ENCODE results near the gene ARIH2. TPM values are rescaled to one million over a fixed set of nuclear protein-coding genes. Genes with fewer than 3 reads are reported as not detected.

ARIH2 gene
- polyA plus RNA-seq, 1 donor = 63.2 TPM

DNA sequence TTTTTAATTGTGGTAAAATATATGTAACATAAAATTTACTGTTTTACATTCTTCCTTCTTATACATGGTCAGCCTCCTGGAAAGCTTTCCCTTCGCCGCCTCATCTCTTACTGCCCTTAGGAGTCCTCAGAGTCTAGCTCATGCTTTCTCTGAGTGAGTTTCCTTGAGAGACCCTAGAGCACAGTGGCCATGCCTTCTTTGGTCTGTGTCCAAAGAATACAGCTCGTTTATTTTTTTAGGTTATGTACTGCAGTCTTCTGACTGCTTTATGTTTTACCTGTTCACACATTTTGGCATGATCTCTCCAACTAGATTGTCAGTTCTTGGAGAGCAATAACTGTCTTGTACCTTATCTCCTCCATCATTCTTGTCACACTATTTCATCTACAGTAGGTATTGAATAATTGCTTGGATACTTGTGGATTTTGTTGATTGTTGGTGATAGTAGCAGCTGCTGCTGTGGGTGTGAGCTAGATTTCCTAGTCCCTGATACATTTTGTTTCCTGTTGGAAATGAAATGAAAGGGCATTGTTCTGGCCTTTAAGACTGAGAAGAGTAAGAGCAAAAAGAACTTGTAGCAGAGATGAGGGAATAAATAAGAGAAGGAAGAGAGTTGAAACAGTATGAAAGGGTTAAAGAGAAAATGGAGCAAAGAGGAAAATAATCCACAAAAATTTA, 10.9 kb downstream of the ARIH2 start:
- DNase-seq (ENCODE audit: low read depth) = no peak

DNA sequence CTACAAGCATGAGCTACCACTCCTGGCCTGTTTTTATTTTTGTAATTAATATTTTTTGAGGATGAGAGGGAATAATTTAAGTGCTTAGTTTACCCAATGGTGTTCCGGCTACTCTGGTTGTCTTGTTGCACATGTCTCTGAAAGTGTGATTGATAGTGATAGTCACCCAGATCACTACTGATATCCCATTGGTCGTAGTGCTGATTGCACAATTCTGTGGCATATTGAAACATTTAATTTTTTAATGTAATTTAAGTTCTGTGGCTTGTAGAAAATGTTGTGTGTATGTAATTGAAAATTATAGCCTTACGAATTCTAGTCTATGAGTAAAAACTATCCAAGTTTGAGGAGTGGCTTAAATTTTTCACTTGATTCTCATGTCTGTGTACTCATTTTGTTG, 11.9 kb downstream of the ARIH2 start:
- DNase-seq (ENCODE audit: low read depth) = no peak

DNA sequence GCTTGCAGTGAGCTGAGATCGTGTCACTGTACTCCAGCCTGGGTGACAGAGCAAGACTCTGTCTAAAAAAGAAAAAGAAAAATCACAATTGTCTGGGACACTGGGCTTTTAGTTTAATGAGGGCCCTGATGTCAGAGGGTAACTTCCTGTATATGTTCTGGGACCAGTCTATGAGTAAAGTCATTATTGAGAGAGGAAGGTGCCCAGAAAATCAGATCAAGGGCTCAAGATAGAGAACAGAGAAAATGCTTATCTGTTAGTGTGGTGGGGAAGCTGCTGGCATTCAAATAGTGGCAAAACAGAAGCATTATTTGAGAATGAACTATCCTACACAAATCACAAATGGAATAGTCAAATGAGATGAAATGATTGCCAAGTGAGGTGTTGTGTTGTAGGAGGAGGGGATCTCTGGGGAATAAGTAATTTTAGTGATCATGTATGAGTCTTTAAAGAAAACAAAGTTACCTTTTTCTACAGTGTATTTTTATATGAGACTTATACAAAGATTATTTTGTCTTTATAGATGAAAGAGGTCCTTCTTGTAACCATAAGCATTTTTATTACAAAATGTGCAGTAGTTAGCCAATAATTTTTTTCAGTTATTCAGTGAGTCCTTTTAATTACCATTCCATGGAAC, 13.4 kb downstream of the ARIH2 start:
- no peak for DNase-seq (ENCODE audit: low read depth)

DNA sequence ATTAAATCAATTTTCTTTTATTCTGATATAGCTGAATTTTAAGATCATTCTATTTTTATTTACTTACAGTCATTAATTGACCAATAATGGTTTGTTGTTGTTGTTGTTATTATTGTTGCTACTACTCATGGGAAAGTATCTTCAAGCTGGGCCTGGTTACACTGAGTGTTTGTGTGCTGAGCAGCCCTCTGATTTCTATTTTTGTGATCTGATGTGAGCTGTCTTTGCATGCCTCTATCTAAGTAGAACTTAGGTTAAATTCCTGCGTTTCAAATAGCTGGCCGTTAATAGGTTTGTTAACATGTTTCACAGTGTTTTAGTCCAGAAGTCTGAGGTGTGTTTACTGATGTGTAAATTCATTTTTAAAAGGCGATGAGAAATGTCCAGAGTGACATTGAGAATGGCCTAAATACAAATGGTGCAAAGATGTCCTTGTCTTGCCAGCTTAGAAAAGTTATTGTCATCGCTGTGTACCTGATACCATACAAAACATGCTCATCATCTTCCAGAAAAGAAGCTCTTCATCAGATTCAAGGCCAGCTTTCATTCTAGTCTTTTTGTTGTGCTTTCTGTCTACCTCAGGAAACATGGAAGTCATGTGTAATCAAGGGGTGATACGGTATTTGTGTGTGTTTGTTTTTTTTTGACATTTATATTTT, 15.8 kb downstream of the ARIH2 start:
- no peak for DNase-seq (ENCODE audit: low read depth)

DNA sequence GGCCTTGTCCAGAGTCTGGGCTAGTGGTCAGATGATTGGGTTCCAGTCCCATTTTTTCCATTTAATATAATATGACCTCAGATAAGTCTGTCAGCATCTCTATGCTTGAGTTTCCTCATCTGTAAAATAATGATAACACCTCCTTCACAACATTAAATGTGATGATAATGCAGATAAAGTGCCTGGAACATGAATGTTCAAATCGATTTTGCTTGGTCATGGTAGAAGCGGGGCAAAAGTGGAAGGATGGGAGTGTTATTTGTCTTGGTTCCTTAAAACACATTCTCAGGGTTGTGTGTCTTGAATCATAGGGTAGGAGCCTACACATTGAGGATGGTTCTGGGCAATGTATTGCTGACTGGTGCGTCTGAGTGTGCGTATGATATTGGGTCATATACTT, 16.9 kb downstream of the ARIH2 start:
- no peak for DNase-seq (ENCODE audit: low read depth)

DNA sequence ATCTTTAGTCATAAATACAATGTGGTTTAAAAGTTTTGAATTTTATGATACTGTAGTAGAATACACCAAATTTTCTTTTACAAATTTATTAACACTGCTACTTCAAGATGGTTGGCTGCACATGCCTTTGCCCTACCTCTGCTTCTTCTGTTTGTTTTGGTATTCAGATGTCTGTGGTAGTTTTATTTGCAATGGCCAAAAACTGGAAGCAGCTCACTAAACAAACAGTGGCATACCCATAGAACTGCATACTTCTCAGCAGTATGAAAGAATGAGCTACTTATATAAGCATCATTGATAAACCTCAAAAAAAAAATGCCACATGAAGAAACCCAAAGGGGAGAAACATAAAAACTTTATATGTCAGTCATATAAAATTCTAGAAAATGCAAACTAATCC, 19.5 kb downstream of the ARIH2 start:
- no peak for DNase-seq (ENCODE audit: low read depth)

DNA sequence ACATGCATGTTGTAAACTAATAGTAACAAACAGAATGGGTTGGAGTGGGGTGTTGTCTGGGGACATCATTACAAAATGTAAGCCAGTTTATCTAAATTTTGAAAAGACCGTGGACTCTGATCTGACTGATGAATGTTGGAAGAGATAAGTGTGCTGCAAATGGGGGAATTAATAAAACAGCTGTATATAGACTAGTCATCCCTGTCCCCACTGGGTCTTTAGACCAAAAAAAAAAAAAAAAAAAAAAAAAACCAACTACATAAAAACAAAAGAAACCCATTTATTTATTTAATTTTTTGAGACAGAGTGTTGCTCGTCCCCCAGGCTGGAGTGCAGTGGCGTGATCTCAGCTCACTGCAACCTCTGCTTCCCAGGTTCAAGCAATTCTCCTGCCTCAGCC, 20.0 kb downstream of the ARIH2 start:
- DNase-seq (ENCODE audit: low read depth) = no peak

DNA sequence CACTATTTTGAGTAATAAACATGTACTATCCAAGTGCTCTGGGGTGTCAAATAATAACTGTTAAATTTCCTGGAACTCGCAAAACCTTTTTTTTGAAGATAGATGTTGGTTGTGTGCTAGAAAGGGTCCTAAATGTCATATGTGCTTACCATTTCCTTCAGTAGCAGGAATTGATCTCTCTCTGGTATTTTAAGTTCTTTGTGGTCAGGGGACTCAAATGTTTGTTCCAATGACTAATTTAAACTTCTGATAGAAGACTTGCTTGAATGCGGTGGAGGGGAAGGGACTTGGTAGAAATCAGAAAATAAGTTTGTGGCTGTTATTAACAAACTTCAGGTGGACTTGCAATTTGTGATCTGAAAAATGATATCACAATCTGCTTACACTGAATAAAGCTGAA, 26.8 kb downstream of the ARIH2 start:
- DNase-seq (ENCODE audit: low read depth) = no peak

DNA sequence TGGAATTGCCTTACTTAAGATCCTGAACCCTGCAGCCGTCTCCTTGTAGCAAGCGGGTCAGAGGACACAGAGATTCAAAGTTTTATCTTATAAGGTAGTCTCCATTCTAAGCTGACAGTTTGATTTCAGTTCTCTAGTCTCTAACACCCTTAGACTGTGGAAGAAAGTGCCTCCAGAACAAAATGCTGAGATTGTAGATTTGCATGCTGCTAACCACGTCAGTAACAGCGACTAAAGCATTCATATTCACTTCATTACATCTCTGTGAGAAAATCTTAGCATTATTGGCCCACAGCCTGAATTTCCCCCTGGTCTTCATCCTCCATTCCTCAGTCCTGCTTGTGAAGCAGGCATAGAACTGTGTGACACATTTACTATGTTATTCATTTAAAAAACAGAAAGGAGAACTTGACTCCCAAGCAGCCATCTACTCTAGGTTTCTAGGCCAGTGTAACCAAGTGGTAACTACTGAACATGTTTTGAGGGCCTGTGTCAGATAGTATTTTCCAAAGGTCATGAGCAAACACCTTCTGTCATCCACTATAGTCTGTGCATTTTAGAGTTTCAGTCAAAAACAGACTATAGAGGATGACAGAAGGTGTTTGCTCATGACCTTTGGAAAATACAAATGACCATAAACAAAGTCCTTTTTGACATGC, 27.4 kb downstream of the ARIH2 start:
- no peak for DNase-seq (ENCODE audit: low read depth)

DNA sequence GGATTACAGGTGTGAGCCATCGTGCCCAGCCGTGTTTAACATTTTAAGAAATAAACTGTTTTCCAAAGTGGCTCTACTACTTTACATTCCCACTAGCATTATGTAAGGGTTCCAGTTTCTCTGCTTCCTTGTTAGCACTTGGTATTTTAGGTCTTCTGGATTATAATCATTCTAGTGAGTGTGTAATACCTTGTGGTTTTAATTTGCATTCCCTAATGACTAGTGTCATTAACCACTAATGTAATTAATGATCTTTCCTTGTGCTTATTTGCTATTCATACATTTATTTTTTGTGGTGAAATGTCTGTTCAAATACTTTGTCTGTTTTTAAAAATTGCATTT, 30.7 kb downstream of the ARIH2 start:
- no peak for DNase-seq (ENCODE audit: low read depth)

DNA sequence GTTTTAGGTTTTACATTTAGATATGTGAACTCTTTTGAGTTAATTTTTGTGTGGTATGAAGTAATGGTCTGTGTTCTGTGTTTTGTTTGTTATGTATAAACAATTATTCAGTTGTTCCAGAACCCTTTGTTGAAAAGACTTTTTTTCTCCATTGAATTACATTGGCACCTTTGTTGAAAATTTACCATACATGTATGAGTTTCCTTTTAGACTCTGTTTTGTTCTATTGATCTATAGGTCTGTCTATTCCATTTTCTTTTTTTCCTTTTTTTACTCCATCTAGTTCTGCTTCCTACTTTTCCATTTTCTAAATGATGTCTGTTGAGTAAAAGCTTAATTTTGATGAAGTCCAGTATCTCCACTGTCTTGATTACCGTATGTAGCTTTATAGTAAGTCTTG, 31.4 kb downstream of the ARIH2 start:
- DNase-seq (ENCODE audit: low read depth) = no peak

DNA sequence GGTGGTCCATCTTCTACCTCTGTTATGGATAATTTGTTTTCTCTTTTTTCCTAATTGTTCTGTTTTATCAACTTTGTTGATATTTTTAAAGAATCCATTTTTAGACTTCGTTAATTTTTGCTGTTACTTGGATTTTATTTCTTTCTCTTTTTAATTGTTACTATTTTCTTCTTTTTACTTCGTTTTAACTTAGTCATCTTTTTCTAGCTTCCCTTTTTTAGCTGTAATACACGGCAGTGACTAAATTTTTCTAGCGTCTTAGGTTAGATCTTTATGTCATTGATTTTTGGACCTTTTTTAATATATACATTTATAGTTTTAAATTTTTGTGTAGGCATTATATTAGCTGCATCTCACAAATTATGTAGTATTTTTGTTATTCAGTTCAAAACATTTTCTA, 33.1 kb downstream of the ARIH2 start:
- no peak for DNase-seq (ENCODE audit: low read depth)

DNA sequence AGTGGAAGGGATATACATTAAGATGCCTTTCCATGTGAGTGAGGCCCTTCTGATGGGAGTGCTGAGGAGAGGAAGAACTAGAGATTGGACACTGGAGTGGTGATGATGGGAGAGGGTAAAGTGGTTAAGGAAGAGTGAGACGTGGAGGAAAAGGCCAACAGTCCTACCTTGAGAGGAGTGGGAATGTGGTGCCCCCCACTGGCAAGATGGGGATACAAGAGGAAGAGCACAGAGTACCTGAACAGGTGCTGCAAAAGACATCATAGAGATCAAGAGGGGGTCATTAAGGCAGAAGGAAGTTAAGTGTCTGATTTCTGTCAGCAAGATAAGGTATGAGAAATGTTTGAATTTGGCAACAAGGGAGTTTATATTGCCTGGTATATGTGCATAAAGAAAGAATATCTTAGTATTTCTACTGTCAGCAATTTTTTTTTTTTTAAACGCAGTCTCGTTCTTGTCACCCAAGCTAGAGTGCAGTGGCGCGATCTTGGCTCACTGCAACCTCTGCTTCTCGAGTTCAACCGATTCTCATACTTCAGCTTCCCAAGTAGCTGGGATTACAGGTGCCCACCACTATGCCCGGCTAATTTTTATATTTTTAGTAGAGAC, 34.0 kb downstream of the ARIH2 start:
- DNase-seq (ENCODE audit: low read depth) = no peak

DNA sequence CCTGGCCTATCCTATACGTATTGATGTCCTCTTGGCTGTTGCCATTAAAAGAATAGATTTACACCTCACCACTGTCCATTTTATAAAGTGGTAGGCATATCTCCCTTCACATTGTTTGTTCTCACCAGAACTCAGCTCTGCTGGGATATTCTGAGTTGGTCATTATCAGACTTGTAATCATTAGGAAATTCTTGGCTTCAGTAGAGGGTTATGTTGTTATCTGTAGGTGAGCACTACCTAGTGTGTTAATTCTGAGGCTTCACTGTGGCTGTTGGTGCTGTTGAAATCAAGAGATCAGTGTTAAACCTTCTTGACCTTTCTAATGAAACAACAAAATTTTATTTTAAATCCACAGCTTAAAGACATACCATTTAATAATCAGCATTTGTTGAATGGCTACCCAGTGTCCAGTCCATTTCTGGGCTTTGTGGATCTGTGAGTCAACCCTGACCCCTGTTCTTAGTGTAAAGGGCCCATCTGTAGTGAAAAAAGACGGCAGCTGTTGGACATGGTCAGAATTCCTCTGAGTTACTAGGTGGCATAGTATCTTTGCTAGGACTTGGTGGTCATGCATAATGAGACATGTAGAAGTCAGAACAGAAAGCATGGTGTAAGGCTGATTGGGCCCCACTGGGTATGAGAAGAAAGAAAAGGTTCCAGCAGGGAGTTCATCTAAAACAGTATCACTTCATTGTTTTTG, 38.5 kb downstream of the ARIH2 start:
- DNase-seq (ENCODE audit: low read depth) = no peak

DNA sequence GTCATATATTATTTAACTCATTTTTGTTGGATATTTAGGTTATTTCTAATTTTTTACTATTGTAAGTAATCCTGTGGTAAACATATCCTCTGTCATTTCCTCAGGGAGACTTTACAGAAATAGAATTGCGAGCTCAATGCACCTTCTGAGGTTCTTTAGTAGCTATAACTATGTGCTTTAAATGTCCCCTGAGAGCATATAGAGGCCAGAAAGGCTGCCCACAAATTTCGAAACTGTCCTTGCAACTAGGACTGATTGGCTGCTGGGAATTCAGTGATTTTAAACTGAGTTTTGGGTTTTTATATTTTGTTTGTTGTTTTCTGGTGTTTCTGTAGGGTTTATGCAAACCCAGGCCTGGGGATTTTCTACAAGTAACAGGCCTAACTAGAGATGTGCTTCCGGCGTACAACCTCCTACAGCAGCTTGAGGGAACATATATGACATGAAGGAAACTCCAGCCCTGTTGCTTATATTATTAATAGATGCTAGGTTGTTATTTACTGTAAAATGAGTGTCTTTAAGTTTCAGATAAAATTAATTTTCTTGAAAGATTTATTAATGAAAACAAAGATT, 42.3 kb downstream of the ARIH2 start:
- DNase-seq (ENCODE audit: low read depth) = no peak

DNA sequence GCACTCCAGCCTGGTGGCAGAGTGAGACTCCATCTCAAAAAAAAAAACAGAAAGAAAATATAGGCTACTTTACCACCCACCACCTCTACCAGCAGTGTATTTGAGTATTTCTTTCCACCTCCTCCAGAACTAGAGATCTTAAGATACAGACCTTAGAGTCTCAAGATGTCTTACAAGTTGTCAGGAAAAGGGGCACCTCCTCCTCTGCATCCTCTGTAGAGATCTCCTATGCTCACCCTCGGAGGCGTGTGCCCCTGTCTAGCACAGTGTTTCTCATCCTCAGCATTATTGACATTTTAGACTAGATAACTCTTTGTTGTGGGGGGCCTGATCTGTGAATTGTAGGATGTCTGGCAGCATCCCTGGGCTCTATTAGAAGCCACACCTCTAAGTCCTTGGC, 43.7 kb downstream of the ARIH2 start:
- no peak for DNase-seq (ENCODE audit: low read depth)

DNA sequence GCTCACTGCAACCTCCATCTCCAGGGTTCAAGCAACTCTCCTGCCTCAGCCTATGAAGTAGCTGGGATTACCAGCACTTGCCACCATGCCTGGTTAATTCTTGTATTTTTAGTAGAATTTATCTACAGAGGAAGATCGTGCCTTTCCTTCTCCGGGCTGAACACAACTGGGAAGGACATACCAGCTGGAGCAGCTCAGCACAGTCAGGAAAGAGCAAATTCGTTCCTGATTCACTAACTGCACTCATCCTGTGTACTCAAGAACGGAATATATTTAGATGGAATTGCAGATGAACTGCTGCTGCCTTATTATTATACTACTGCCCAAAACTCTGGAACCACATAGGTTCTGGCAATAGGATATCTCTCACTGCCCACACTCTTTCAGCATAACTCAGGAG, 44.3 kb downstream of the ARIH2 start:
- DNase-seq (ENCODE audit: low read depth) = no peak

DNA sequence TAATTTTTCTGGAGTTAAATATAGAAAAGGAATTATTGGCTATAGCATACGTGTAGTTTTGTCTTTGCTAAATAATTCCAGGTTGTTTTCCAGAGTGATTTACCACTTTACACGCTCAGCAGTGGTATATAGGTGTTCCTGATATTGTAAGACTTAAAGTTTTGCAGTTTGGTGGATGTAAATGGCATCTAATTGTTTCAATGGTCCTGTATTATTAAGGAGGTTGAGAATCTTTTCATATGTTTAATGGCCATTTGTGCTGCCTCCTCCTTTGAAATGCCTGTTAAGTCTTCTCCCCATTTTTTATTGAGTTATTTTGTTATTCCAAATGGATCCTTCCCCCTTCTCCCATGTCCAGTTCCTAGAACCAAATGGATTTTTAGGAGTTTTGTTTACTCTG, 44.9 kb downstream of the ARIH2 start:
- DNase-seq (ENCODE audit: low read depth) = no peak

DNA sequence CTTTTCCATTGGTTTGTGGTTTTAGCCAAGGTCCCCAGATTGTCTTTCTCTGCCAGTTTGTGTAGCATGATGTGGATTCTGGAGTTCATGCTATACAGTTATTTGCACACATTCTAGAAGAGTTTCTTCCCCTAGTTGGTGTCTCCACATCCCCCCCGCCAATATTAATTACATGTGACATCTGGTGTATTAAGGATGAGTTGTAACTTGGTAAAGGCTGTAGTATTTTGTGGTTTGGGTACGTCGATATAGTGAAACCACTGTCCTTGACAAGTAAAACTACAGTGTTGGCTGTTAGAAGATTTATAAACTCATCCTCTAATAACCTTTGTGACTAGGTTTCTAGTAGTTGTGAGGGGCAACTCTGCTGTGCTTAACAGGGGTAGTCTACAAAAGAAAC, 47.7 kb downstream of the ARIH2 start:
- DNase-seq (ENCODE audit: low read depth) = no peak

DNA sequence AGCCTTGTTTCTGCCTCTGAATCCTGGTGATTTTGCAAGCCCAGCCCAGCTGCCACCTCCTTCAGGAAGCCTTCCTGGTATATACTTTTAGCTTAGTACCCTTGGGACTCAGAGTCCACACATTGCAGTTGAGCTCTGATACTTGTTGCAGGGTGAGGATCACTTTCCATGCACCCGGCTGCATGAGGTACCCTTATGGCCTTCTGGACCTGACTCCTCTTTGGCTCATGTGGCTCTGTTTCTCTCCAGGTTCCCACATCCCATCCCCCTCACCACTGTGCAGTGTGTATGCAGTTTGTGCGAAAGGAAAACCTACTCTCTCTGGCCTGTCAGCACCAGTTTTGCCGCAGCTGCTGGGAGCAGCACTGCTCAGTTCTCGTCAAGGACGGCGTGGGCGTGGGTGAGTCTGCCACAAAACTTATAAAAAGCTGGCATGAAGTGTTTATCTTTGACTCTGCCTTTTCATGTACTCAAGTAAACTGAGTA, 48.3 kb downstream of the ARIH2 start:
- DNase-seq (ENCODE audit: low read depth) = no peak

DNA sequence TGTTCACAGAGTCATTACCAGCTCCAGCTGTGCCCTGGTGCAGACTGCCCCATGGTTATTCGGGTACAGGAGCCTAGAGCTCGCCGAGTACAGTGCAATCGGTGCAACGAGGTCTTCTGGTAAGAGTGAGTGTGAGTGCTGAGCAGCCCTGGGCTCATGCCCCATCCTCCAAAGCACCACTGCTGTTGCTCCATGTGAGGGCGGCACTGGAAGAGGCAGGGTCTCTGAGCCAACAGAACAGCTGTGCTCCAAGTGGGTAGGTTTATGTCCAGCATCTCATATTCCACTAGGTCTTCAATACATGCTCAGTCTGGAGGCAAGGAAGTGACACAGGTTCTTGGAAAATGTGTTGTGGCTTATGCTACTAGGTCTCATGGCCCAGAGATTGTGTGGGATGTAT, 51.9 kb downstream of the ARIH2 start:
- no peak for DNase-seq (ENCODE audit: low read depth)
